ENCODE data around the gene LYRM4.

Gene LYRM4

DNA sequence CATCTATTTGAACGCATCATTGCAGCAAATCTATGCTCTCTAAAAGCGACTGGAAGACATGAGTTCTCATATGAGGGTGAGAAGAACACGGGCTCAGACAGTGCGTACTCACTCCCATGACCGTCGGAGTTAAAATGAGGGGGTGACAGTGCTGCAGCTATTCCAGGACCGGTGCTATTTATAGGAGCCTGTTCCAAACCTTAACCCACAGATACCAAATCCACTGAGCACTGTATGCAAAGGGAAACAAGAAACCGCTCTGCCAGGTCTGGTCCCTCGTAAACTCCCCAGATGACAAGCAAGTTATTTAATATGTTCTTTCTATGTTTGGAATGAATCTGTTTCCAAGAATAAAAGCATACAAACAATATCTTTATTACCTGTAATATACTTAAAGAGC is 152.7 kb downstream of the LYRM4 start:
- H3K36me3 ChIP-seq (ENCODE audit: low read depth): 0 out of 2 replicates have a peak, but pooled peaks cover 3% of the 10 kb centered on the region
- TF ChIP-seq, protein P1, sequence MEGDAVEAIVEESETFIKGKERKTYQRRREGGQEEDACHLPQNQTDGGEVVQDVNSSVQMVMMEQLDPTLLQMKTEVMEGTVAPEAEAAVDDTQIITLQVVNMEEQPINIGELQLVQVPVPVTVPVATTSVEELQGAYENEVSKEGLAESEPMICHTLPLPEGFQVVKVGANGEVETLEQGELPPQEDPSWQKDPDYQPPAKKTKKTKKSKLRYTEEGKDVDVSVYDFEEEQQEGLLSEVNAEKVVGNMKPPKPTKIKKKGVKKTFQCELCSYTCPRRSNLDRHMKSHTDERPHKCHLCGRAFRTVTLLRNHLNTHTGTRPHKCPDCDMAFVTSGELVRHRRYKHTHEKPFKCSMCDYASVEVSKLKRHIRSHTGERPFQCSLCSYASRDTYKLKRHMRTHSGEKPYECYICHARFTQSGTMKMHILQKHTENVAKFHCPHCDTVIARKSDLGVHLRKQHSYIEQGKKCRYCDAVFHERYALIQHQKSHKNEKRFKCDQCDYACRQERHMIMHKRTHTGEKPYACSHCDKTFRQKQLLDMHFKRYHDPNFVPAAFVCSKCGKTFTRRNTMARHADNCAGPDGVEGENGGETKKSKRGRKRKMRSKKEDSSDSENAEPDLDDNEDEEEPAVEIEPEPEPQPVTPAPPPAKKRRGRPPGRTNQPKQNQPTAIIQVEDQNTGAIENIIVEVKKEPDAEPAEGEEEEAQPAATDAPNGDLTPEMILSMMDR (IDR thresholded peaks at IDR 0.05; ENCODE audit: poor library complexity, severe bottlenecking): no peak
- ATAC-seq (ENCODE audit: low read depth) (no peak), DNase-seq (ENCODE audit: low spot score) (no peak)
- no peaks in the 10 kb centered on the region for H3K9me3 ChIP-seq (ENCODE audit: severe bottlenecking)
- H3K27ac ChIP-seq (ENCODE audit: poor library complexity, severe bottlenecking): no peak overlapping the region
- no peak overlapping the region for H3K4me3 ChIP-seq (ENCODE audit: severe bottlenecking)
- no peaks in the 10 kb centered on the region for H3K27me3 ChIP-seq (ENCODE audit: insufficient read depth, poor library complexity, severe bottlenecking)
- peaks cover 7% of the 10 kb centered on the region for H3K4me1 ChIP-seq (ENCODE audit: insufficient read depth, poor library complexity, severe bottlenecking)

DNA sequence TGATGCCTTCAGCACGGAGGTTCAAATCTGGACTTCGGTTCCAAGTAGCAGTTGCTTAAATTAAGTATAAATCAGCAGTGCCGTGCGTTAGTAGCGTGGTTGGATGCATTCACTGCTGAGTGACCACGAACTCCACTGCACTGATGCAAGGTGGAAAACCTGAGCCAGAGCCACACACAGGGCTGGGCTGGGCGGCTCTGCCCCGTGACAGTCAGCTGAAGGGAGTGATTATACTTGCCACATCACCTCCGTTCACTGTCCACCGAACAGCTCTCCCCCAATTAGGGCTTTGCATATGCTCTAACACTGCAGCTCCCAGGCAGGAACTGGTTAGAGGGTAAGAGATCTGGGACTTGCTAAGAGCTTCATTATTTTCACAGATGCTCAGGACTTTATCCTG is 153.4 kb downstream of the LYRM4 start:
- TF ChIP-seq, protein P1 (IDR thresholded peaks at IDR 0.05; ENCODE audit: poor library complexity, severe bottlenecking): no peak
- H3K27me3 ChIP-seq (ENCODE audit: insufficient read depth, poor library complexity, severe bottlenecking): no peaks in the 10 kb centered on the region
- H3K27ac ChIP-seq (ENCODE audit: poor library complexity, severe bottlenecking): no peak overlapping the region
- peaks cover 4% of the 10 kb centered on the region for H3K4me1 ChIP-seq (ENCODE audit: insufficient read depth, poor library complexity, severe bottlenecking)
- no peaks in the 10 kb centered on the region for H3K9me3 ChIP-seq (ENCODE audit: severe bottlenecking)
- 0 out of 2 replicates have a peak, but pooled peaks cover 3% of the 10 kb centered on the region for H3K36me3 ChIP-seq (ENCODE audit: low read depth)
- DNase-seq (ENCODE audit: low spot score) (no peak), ATAC-seq (ENCODE audit: low read depth) (no peak)
- H3K4me3 ChIP-seq (ENCODE audit: severe bottlenecking): no peak overlapping the region

DNA sequence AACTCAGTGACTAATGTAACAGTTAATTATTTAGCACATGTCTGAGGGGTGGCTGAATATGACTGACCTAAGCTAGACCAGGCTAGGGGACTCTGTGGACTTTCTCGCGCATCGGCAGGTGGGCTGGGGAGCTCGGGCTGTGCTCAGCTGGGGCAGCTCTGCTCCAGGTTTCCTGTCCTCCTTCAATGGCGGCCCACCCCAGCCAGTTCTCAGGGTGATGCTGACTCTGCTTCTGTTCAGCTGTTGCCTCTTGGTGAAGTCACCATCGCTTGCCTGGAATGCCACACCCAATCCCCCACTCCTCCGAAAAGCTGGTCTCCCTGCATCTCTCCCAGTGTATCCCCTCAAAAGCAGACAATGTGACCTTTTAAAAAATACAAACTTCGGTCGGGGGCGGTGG is 155.6 kb downstream of the LYRM4 start:
- Histone ChIP-seq H3K9me3 (ENCODE audit: severe bottlenecking) (no peaks in the 10 kb centered on the region), H3K4me3 (ENCODE audit: severe bottlenecking) (no peak overlapping the region), H3K36me3 (ENCODE audit: low read depth) (no peaks in the 10 kb centered on the region), H3K4me1 (ENCODE audit: insufficient read depth, poor library complexity, severe bottlenecking) (no peaks in the 10 kb centered on the region), H3K27me3 (ENCODE audit: insufficient read depth, poor library complexity, severe bottlenecking) (no peaks in the 10 kb centered on the region), H3K27ac (ENCODE audit: poor library complexity, severe bottlenecking) (no peak overlapping the region)
- DNase-seq (ENCODE audit: low spot score) (no peak), ATAC-seq (ENCODE audit: low read depth) (no peak)
- TF ChIP-seq, protein P1 (IDR thresholded peaks at IDR 0.05; ENCODE audit: poor library complexity, severe bottlenecking): no peak

DNA sequence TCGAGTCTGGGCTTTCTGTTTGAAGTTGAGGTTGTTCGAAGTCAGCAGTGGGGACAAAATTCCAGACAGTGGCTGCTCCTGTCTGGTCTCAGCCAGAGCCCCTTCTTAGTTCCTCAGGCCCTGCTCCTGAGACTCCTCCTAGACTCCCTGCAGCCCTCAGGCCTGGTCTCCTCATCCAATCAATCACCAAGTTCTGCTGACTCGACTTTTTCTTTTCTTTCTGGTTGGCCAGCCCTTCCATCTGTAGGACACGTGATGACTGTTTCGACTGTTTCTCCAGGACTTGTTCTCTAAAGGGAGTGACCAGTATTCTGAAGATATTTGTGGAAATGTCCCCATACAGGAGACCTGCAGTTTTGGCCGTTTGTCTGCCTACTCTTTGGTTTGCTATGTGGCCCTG is 156.1 kb downstream of the LYRM4 start:
- Histone ChIP-seq H3K36me3 (ENCODE audit: low read depth) (no peaks in the 10 kb centered on the region), H3K9me3 (ENCODE audit: severe bottlenecking) (no peaks in the 10 kb centered on the region), H3K27me3 (ENCODE audit: insufficient read depth, poor library complexity, severe bottlenecking) (no peaks in the 10 kb centered on the region), H3K4me3 (ENCODE audit: severe bottlenecking) (no peak overlapping the region), H3K27ac (ENCODE audit: poor library complexity, severe bottlenecking) (no peak overlapping the region), H3K4me1 (ENCODE audit: insufficient read depth, poor library complexity, severe bottlenecking) (no peaks in the 10 kb centered on the region)
- DNase-seq (ENCODE audit: low spot score) (no peak), ATAC-seq (ENCODE audit: low read depth) (no peak)
- TF ChIP-seq, protein P1 (IDR thresholded peaks at IDR 0.05; ENCODE audit: poor library complexity, severe bottlenecking): no peak

DNA sequence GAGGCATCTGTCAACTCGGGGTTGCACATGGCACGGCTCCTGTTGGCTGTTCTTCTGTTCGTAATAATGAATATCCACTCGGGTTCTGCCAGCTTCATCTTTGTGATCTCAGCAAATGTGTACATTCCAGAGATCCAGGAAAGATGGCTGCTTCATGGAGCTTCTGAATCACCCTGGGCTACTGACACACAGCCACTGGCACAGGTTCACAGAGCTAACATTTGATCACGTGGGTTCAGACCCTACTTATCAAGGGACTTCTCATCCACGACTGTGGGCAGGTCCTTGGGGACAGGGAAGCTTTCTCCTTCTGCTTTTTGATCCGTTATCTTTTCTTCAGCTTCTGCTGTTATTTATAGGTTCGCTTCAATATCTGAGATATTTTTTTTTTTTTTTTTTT is 157.5 kb downstream of the LYRM4 start:
- no peaks in the 10 kb centered on the region for H3K27me3 ChIP-seq (ENCODE audit: insufficient read depth, poor library complexity, severe bottlenecking)
- no peaks in the 10 kb centered on the region for H3K9me3 ChIP-seq (ENCODE audit: severe bottlenecking)
- H3K4me1 ChIP-seq (ENCODE audit: insufficient read depth, poor library complexity, severe bottlenecking): no peaks in the 10 kb centered on the region
- TF ChIP-seq, protein P1 (IDR thresholded peaks at IDR 0.05; ENCODE audit: poor library complexity, severe bottlenecking): no peak
- no peak overlapping the region for H3K27ac ChIP-seq (ENCODE audit: poor library complexity, severe bottlenecking)
- no peaks in the 10 kb centered on the region for H3K36me3 ChIP-seq (ENCODE audit: low read depth)
- DNase-seq (ENCODE audit: low spot score): no peak
- no peak for ATAC-seq (ENCODE audit: low read depth)
- H3K4me3 ChIP-seq (ENCODE audit: severe bottlenecking): no peak overlapping the region

All from RWPE2 (cell line).